IPS-NIHi11 (cell line): ENCODE data around the gene NECTIN1.

Source experiments
- DNase-seq: peaks from one replicate; pipeline ENCODE4 v3.0.0; 2012; ENCODE audit warnings: mixed read lengths, low spot score

Gene NECTIN1

GRCh38 chr11:119640541-119640940, 88.5 kb downstream of the NECTIN1 start:
- DNase-seq = no peak

GRCh38 chr11:119639642-119640205, 89.3 kb downstream of the NECTIN1 start:
- no peak for DNase-seq

GRCh38 chr11:119638851-119639250, 90.1 kb downstream of the NECTIN1 start:
- no peak for DNase-seq

GRCh38 chr11:119637481-119637880, 91.5 kb downstream of the NECTIN1 start:
- no peak for DNase-seq

- DNase-seq = no peak
These were observed 93.2 kb downstream of the NECTIN1 start for GRCh38 chr11:119635776-119636175.

GRCh38 chr11:119635041-119635740, 93.8 kb downstream of the NECTIN1 start:
- DNase-seq = no peak

- DNase-seq = no peak
These were observed 94.7 kb downstream of the NECTIN1 start for GRCh38 chr11:119634301-119634700.

GRCh38 chr11:119629834-119630624, 99.0 kb downstream of the NECTIN1 start:
- no peak for DNase-seq

GRCh38 chr11:119629085-119629484, 99.9 kb downstream of the NECTIN1 start:
- DNase-seq = no peak

- no peak for DNase-seq
These were observed 101.7 kb downstream of the NECTIN1 start for GRCh38 chr11:119627286-119627685.

- DNase-seq = no peak
These were observed 102.1 kb downstream of the NECTIN1 start for GRCh38 chr11:119626871-119627270.

- no peak for DNase-seq
These were observed 102.7 kb downstream of the NECTIN1 start for GRCh38 chr11:119626197-119626841.

- DNase-seq = no peak
These were observed 103.6 kb downstream of the NECTIN1 start for GRCh38 chr11:119625206-119625978.

- DNase-seq = no peak
These were observed 104.4 kb downstream of the NECTIN1 start for GRCh38 chr11:119624629-119625028.

- peak; percentile 89 for DNase-seq
These were observed 104.8 kb downstream of the NECTIN1 start for GRCh38 chr11:119624102-119624615.

- DNase-seq = no peak
These were observed 105.3 kb downstream of the NECTIN1 start for GRCh38 chr11:119623682-119624081.

- DNase-seq = no peak
These were observed 106.4 kb downstream of the NECTIN1 start for GRCh38 chr11:119622454-119623143.

GRCh38 chr11:119619665-119620064, 109.3 kb downstream of the NECTIN1 start:
- DNase-seq = no peak

GRCh38 chr11:119618208-119618909, 110.6 kb downstream of the NECTIN1 start:
- no peak for DNase-seq

- DNase-seq = no peak
These were observed 111.7 kb downstream of the NECTIN1 start for GRCh38 chr11:119617340-119617713.
